Panc1 (cell line): Measurements from ENCODE around the gene FSIP1. TPM values are rescaled to one million over a fixed set of nuclear protein-coding genes. Genes with fewer than 3 reads are reported as not detected.

ENCODE experiments used
- ATAC-seq: fragments of 200-7000 bp; cut with Tn5 transposase; 2 replicates; pipeline ENCODE4 v1.9.1; 2020; ENCODE audit warnings: mild to moderate bottlenecking, moderate library complexity
- BruUV-seq: library from RNA; stranded (reverse); fragments of 400-500 nt; replicated peaks from 2 replicates; lab custom pipeline; 2021; lab: Mats Ljungman, UMichigan
- CTCF ChIA-PET: fragments of 300-600 bp; sonication (Branson Sonifier 250); formaldehyde crosslinking; loops from one replicate; lab custom pipeline; 2022; ENCODE audit warnings: antibody characterized with exemption; lab: Charles Lee
- POLR2A ChIA-PET: fragments of 300-600 bp; sonication (Branson Sonifier 250); formaldehyde crosslinking; loops from one replicate; lab custom pipeline; 2022; ENCODE audit warnings: antibody characterized with exemption; lab: Charles Lee
- DNase-seq: peaks from one replicate; pipeline ENCODE4 v3.0.0-alpha.2; 2010; ENCODE audit warnings: low read depth, low spot score
- H3K27ac ChIP-seq: 2 replicates; pipeline ENCODE4 v1.5.1; 2011; ENCODE audit warnings: mild to moderate bottlenecking, low read length, inconsistent platforms
- H3K27me3 ChIP-seq: fragments of 200-500 bp; sonication (Bioruptor generic); 2 replicates; pipeline ENCODE4 v1.6.0; 2014; ENCODE audit warnings: low read length, inconsistent platforms; ENCODE audit not compliant: control insufficient read depth, insufficient read depth
- H3K36me3 ChIP-seq: fragments of 200-500 bp; sonication (Bioruptor generic); 2 replicates; pipeline ENCODE4 v1.5.1; 2014; ENCODE audit warnings: inconsistent platforms, mild to moderate bottlenecking, low read length, moderate library complexity; ENCODE audit not compliant: control insufficient read depth, insufficient read depth
- H3K4me1 ChIP-seq: 2 replicates; pipeline ENCODE4 v1.5.1; 2011; ENCODE audit warnings: inconsistent platforms, mild to moderate bottlenecking, low read length, moderate library complexity; ENCODE audit not compliant: control insufficient read depth, insufficient read depth
- H3K4me3 ChIP-seq, 2 experiments: 2 replicates each; pipeline ENCODE4 v1.5.1; 2011 to 2012; ENCODE audit warnings: low read depth in 2 of 2, low read length in 2 of 2, mild to moderate bottlenecking in 2 of 2, inconsistent platforms in 1 of 2, moderate library complexity in 1 of 2
- H3K9me3 ChIP-seq: fragments of 200-500 bp; sonication (Bioruptor generic); 2 replicates; pipeline ENCODE4 v1.5.1; 2014; ENCODE audit warnings: low read depth, mild to moderate bottlenecking, inconsistent platforms, low read length, moderate library complexity; ENCODE audit not compliant: control insufficient read depth, insufficient read depth
- POLR2AphosphoS5 ChIP-seq: IDR thresholded peaks from 2 replicates; pipeline ENCODE4 v1.6.1; 2012; ENCODE audit warnings: mild to moderate bottlenecking, low read depth, low read length, moderate library complexity
- SIN3A ChIP-seq: IDR thresholded peaks from 2 replicates; pipeline ENCODE4 v1.6.1; 2012; ENCODE audit warnings: low read depth, mild to moderate bottlenecking, low read length, moderate library complexity, borderline replicate concordance; ENCODE audit not compliant: insufficient read depth
- TCF7L2 ChIP-seq: IDR thresholded peaks from 2 replicates; pipeline ENCODE4 v1.6.1; 2011; ENCODE audit warnings: mild to moderate bottlenecking, low read depth, low read length, inconsistent platforms
- in situ Hi-C: cut with HindIII; loops from 2 replicates; pipeline ENCODE4 v1.10.0; 2016; ENCODE audit warnings: low sequenced_read_pairs, low pct_unique_long_range_greater_than_20kb
- intact Hi-C: fragments of 100-400 bp; cut with micrococcal nuclease; formaldehyde crosslinking; loops from one replicate; pipeline ENCODE4 v1.10.0; 2022; ENCODE audit not compliant: unreplicated experiment
- total RNA-seq: library from RNA; stranded (reverse); gene quantifications from one replicate; pipeline ENCODE4 v1.2.1, GENCODE V29; 2021; ENCODE audit not compliant: unreplicated experiment
- TF ChIP-seq, protein P1 (sequence below), 2 experiments: IDR thresholded peaks; 2 replicates each; pipeline ENCODE4 v1.6.1; 2011 to 2012; ENCODE audit warnings: low read depth in 2 of 2, control low read depth in 1 of 2, low read length in 1 of 2, mild to moderate bottlenecking in 1 of 2, moderate library complexity in 1 of 2; ENCODE audit not compliant: insufficient read depth in 1 of 2
- TF ChIP-seq, protein P2 (sequence below): fragments of 450-650 bp; IDR thresholded peaks from 2 replicates; pipeline ENCODE4 v1.5.1; 2017; ENCODE audit warnings: mild to moderate bottlenecking

The FSIP1 gene
- total RNA-seq, 1 experiment from 2014 or later: 1.4 TPM

DNA sequence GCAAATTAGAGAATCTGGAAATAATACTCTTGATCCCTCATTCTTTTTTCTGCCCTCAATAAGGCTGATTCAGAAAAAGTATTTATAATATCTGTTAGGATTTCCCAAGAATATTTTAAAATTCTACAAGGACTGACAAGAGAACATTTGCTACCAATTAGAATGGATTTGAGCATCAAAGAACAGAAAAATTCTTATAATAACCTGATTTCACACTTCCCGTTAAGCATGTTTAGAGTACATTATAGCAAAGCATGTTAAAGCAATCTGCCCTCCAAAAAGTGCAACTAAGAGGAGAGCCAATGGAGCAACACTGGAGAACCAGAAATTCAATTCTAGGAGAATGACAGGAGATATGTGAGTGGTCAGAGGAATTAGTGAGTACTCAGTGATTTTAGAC lies 144.6 kb downstream of the FSIP1 start:
- no peak overlapping the region for H3K27ac ChIP-seq
- intact Hi-C loops: no loop called here
- in situ Hi-C loops: no loop called here
- DNase-seq: no peak
- H3K9me3 ChIP-seq: no peaks in the 10 kb centered on the region
- BruUV-seq: no TSS peak
- no peak overlapping the region for H3K4me3 ChIP-seq
- no peaks in the 10 kb centered on the region for H3K4me1 ChIP-seq
- TF ChIP-seq TCF7L2 (no peak), POLR2AphosphoS5 (no peak)
- ATAC-seq: no peak
- CTCF ChIA-PET: no interaction called here
- H3K36me3 ChIP-seq: no peaks in the 10 kb centered on the region
- H3K27me3 ChIP-seq: no peaks in the 10 kb centered on the region
- POLR2A ChIA-PET: no interaction called here

DNA sequence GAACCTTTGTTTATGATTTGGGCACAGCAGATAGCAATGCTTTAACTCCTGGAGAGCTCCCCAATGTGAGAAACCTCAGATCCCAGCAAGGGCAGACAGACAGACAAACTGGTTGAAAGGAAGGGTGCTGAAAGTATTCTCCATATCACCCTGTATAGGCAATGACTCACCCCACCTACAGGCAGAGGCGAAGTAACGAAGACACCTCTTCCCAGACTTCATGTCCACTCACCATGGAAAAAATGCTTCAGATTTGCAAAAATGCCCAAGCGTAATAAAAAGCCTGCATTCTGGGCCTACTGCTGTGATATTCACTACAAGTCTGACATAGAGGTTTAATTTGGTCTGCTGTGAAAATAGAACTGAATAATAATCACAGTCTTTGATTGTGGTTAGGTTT lies 151.3 kb downstream of the FSIP1 start:
- H3K9me3 ChIP-seq: no peaks in the 10 kb centered on the region
- ATAC-seq: no peak
- no peaks in the 10 kb centered on the region for H3K4me1 ChIP-seq
- H3K27me3 ChIP-seq: no peaks in the 10 kb centered on the region
- DNase-seq: no peak
- in situ Hi-C loops: no loop called here
- no peak overlapping the region for H3K27ac ChIP-seq
- TF ChIP-seq POLR2AphosphoS5: no peak
- no peak for TF ChIP-seq SIN3A
- TF ChIP-seq, protein P1, sequence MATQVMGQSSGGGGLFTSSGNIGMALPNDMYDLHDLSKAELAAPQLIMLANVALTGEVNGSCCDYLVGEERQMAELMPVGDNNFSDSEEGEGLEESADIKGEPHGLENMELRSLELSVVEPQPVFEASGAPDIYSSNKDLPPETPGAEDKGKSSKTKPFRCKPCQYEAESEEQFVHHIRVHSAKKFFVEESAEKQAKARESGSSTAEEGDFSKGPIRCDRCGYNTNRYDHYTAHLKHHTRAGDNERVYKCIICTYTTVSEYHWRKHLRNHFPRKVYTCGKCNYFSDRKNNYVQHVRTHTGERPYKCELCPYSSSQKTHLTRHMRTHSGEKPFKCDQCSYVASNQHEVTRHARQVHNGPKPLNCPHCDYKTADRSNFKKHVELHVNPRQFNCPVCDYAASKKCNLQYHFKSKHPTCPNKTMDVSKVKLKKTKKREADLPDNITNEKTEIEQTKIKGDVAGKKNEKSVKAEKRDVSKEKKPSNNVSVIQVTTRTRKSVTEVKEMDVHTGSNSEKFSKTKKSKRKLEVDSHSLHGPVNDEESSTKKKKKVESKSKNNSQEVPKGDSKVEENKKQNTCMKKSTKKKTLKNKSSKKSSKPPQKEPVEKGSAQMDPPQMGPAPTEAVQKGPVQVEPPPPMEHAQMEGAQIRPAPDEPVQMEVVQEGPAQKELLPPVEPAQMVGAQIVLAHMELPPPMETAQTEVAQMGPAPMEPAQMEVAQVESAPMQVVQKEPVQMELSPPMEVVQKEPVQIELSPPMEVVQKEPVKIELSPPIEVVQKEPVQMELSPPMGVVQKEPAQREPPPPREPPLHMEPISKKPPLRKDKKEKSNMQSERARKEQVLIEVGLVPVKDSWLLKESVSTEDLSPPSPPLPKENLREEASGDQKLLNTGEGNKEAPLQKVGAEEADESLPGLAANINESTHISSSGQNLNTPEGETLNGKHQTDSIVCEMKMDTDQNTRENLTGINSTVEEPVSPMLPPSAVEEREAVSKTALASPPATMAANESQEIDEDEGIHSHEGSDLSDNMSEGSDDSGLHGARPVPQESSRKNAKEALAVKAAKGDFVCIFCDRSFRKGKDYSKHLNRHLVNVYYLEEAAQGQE (IDR thresholded peaks at IDR 0.05; ENCODE audit: insufficient read depth in 1 of 2, low read depth in 2 of 2, low read length in 1 of 2): no peak
- TF ChIP-seq, protein P2, sequence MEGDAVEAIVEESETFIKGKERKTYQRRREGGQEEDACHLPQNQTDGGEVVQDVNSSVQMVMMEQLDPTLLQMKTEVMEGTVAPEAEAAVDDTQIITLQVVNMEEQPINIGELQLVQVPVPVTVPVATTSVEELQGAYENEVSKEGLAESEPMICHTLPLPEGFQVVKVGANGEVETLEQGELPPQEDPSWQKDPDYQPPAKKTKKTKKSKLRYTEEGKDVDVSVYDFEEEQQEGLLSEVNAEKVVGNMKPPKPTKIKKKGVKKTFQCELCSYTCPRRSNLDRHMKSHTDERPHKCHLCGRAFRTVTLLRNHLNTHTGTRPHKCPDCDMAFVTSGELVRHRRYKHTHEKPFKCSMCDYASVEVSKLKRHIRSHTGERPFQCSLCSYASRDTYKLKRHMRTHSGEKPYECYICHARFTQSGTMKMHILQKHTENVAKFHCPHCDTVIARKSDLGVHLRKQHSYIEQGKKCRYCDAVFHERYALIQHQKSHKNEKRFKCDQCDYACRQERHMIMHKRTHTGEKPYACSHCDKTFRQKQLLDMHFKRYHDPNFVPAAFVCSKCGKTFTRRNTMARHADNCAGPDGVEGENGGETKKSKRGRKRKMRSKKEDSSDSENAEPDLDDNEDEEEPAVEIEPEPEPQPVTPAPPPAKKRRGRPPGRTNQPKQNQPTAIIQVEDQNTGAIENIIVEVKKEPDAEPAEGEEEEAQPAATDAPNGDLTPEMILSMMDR: no peak
- ChIA-PET CTCF (no interaction called here), POLR2A (no interaction called here)
- H3K4me3 ChIP-seq: no peak overlapping the region
- H3K36me3 ChIP-seq: no peaks in the 10 kb centered on the region
- no TSS peak for BruUV-seq
- intact Hi-C loops: no loop called here

DNA sequence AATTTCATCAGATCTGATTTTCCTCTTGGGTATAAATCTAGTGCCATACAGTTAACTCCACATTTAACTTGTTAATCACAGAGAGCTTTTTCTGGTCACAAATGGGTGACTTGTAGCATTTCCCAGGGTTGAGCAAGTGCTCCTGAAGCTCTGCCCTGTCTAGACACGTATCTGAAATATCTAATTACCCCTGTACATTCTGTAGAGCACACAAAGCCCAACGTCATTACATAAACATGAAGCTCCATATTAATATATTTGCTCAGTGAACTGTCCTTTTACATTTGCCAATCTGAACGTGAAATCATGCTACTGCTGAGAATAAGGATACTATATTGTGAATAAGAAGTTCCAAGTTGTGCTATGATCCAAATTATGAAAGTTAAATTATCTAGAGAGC lies 152.7 kb downstream of the FSIP1 start:
- Histone ChIP-seq H3K4me1 (no peaks in the 10 kb centered on the region), H3K9me3 (no peaks in the 10 kb centered on the region), H3K36me3 (no peaks in the 10 kb centered on the region), H3K4me3 (no peak overlapping the region), H3K27me3 (no peaks in the 10 kb centered on the region), H3K27ac (no peak overlapping the region)
- DNase-seq: no peak
- TF ChIP-seq, protein P1 (IDR thresholded peaks at IDR 0.05; ENCODE audit: insufficient read depth in 1 of 2, low read depth in 2 of 2, low read length in 1 of 2): no peak
- TF ChIP-seq TCF7L2 (no peak), SIN3A (no peak), POLR2AphosphoS5 (no peak)
- TF ChIP-seq, protein P2: no peak
- ChIA-PET POLR2A (no interaction called here), CTCF (no interaction called here)
- ATAC-seq: no peak
- BruUV-seq: no TSS peak
- intact Hi-C loops (no loop called here), in situ Hi-C loops (no loop called here)
